GM12865 (cell line): ENCODE data around the gene METTL1.

ENCODE experiments used
- DNase-seq: peaks from one replicate; pipeline ENCODE4 v3.0.0; 2010; ENCODE audit warnings: low read depth
- H3K4me3 ChIP-seq: 2 replicates; pipeline ENCODE4 v1.5.1; 2011; ENCODE audit warnings: mild to moderate bottlenecking, low read depth, low read length, control low read depth
- CTCF ChIP-seq: IDR thresholded peaks from 2 replicates; pipeline ENCODE4 v1.5.1; 2011; ENCODE audit warnings: low read length, control low read depth, low read depth, inconsistent platforms; ENCODE audit not compliant: insufficient read depth; ENCODE audit errors: missing control alignments

METTL1 gene

DNA sequence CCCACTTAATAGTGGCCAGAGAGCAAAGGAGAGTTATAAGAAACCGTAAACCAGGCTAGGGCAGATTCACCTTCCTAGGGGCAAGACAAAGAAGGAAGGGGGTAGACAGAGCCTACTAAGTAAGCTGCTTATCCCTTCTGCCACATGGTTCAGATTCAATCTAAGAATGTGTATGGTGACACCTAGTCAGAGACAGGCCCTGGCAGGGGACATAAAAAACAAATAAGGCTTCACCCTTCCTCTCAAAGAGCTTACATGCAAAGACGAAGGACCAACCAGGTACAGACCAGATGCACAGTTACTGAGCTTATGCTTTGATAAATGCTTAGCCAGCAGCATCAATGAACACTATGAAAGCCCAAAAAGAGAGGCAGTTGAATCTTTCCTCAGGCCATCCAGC lies 9.4 kb downstream of the METTL1 start:
- H3K4me3 ChIP-seq: no peak overlapping the region
- no peak for DNase-seq
- TF ChIP-seq CTCF: no peak

DNA sequence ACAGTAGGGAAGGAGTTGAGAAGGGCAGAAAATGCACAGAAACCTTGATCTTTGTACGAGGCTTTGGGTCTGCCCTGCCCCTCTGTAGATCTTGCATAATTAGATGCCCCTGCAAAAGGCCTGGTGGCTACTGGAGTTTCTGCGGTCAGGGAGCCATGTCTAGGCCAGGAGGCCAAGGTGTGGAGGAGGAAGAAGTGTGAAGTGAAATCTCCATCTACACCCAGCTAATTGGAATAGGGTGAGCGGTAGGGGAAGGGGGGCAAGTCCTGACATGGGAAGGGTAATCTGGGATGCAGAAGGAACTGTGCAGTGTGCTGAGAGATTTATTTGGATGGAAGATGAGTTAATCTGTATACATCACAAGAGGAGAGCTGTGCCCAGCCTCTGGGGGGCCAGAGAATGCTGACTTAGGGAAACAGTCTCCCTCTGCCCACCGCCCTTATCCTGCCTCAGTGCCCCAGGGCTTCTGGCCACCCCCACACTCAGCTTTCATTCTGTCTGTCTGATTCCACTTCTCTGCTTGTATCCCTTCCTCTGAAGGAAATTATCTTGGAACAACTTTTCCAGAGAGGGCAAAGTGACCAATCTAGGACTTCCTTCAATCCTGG lies 10.4 kb downstream of the METTL1 start:
- H3K4me3 ChIP-seq: no peak overlapping the region
- no peak for TF ChIP-seq CTCF
- no peak for DNase-seq

DNA sequence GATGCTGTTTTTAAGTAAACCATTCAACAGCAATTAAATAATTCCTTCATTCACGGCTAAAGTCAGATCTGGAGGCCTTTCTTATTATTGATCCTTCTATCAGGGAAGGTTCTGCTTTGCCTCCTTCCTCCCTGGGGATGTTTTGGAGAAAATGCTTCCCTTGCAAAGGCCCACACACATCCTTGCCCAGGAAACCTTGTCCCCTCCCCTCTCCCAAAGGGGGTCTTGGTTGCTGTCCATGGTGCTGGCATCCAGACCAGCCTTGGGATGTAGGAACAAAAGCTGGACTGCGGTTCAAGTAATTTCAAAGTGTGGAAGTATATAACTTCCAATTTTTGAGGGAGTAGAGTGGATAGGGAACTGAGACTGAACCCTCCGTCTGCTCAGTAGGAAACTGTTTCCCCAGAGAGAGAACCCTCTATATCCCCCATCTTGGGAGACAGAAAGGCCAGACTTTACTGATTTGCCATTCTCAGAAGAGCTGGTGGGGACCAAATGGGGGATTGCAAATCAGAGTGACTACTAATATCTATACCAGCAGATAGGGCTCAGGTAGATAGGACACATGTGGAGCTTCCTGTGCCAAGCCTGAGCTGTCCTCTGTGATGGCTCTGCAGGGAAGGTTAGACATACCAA lies 11.4 kb downstream of the METTL1 start:
- no peak overlapping the region for H3K4me3 ChIP-seq
- TF ChIP-seq CTCF: no peak
- DNase-seq: no peak

DNA sequence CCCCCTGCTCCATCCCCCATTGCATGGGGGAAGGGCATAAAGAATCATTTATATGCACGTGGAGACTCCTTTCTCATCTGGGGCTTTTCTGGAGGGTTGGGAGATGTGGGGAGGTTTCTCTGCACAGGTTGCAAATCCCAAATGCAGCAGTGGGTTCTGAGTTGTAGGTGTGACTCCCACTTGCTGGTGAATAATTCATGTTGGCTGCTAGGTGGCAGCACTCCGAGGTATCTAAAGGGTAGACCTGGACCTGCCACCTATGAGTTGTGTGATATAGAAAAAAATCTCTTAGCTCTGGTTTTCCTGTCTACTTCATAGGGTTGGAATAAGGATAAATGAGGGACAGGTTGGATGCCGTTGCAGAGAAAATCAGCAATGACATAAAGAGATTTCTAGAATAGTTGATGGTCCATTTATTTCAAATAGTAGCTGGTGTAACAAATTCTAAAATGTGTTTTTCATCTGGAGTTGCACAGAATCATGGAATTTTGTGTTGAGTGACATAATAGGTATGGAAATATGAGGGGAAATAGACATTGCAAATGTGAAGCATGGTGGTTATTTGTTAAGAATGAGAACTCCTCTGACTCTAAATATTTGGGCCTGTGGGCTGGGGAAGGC lies 12.4 kb downstream of the METTL1 start:
- peak; percentile 51 for TF ChIP-seq CTCF
- no peak overlapping the region for H3K4me3 ChIP-seq
- peak; percentile 64 for DNase-seq

DNA sequence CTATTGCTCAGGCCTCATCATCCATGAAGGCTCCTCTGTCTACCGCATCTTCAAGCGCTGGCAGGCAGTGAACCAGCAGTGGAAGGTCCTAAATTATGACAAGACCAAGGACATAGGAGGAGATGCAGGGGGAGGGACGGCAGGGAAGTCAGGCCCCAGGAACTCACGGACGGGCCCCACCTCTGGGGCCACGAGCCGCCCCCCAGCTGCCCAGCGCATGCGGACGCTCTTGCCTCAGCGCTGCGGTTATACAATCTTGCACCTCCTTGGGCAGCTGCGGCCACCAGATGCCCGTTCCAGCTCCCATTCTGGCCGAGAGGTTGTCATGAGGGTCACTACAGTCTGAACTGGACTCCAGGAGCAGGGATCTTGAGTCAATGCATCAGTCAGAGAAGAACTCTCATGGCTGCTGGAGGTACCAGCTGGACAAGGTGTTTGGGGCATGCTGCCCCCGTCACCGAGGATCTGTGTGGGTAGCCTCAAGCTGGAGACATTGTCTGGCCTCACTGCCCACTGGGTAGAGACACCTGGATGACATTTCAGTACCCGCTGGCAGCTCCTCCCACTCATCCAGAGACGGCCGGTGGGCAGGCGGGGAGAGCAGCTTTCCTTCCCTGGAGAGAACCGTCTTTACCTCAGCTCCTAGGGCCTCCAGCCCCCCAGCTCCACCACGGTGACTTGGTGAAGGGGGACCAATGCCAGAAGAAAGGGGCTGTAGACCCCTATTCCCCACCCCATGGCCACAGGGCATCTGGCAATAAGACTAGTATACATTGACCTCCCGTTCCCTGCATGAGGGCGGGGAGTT lies 13.1 kb downstream of the METTL1 start:
- no peak overlapping the region for H3K4me3 ChIP-seq
- TF ChIP-seq CTCF: no peak
- DNase-seq: no peak

GRCh38 chr12:57757771-57758170 lies 14.1 kb downstream of the METTL1 start:
- no peak for DNase-seq
- TF ChIP-seq CTCF: no peak
- H3K4me3 ChIP-seq: no peak overlapping the region
